GM18508 (cell line): Measurements from ENCODE around the gene LYSET.
"Not testable (repeated sequence)": the region's sequence is repeated elsewhere in the genome, so short reads cannot be mapped to it uniquely, and the experiment has no call there.

Source experiments
- ATAC-seq: cut with Tn5 transposase; IDR thresholded peaks from one replicate; pipeline ENCODE4 v1.9.1; 2021; ENCODE audit warnings: moderate number of reproducible peaks; ENCODE audit not compliant: insufficient read depth, unreplicated experiment

LYSET gene

GRCh38 chr14:93214598-93214997, 29.5 kb downstream of the LYSET start:
- no peak for ATAC-seq

GRCh38 chr14:93219103-93219726, 34.1 kb downstream of the LYSET start:
- no peak for ATAC-seq

- ATAC-seq: no peak
Observed at GRCh38 chr14:93220509-93220908, 35.4 kb downstream of the LYSET start.

GRCh38 chr14:93223565-93223964, 38.4 kb downstream of the LYSET start:
- no peak for ATAC-seq

DNA sequence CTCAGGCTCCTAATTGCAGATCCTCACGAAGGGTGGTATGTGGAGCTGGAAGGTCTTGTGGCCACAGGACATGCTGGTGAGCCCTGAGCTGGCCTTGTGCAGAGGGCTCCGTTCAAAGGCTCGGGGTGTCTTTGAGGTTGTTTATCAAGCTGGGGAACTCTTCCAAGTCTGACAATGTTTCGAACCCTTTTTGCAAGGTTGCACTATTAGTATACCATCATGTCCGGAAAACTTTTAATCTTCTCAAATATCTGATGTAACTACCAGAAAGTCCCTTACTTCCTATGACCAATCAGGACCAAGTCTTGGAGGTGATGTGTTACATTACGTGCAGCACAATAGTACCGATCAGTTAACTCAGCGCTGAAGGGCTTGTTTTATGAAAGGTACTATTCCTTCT, 43.4 kb downstream of the LYSET start:
- ATAC-seq: no peak

DNA sequence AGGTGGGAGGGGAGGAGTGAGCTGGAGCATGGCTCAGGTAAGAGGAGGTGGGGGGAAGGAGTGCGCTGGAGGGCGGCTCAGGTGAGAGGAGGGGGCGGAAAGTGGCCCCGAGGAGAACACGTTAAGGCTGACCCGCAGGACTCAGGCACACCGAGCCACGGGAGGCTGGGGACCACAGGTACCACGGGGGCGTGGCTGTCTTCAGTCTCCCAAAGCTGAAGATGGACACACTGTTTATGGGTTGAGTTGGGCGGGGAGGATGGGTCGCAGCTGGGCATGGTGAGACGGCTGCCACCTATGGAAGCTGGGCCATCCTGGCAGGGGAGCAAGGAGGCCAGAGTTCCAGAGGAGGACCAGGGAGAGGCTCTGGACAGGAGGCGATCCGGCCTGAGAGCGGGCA, 45.4 kb downstream of the LYSET start:
- ATAC-seq: no peak

- ATAC-seq: no peak
Observed at GRCh38 chr14:93231129-93231979, 46.2 kb downstream of the LYSET start.

DNA sequence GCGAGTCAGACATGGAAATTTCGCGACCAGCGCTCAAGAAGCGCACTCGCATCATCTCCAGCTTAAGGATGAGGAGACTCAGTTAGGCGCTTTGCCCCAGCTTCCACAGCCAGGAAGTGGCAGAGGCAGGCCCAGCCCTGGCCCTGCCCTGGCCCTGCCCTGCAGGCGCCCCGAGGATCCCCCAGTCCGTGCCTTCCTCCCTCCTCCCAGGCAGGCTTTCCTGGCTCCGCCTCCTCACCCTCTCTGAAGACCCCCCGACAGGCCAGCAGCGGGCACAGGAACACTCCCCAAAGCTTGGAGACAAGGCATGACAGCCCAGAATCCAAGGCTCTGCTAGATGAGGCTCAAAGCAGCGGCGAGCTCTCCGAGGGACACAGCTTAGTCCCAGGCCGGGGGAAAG, 47.0 kb downstream of the LYSET start:
- ATAC-seq: no peak

- not testable (repeated sequence) for ATAC-seq
Observed at GRCh38 chr14:93233078-93233477, 48.0 kb downstream of the LYSET start.

- ATAC-seq: no peak
Observed at GRCh38 chr14:93234798-93235197, 49.7 kb downstream of the LYSET start.
